ENCODE data around the gene IL11.

IL11 gene

GRCh38 chr19:55390461-55390880 is 20.2 kb upstream of the IL11 start:
- DNase-seq, result no peak

- DNase-seq, result no peak
Measured at GRCh38 chr19:55389386-55390317, 19.4 kb upstream of the IL11 start.

- DNase-seq, result no peak
Measured at GRCh38 chr19:55387736-55388497, 17.7 kb upstream of the IL11 start.

GRCh38 chr19:55386493-55386971 is 16.3 kb upstream of the IL11 start:
- no peak for DNase-seq

- DNase-seq, result peak; percentile 98
Measured at GRCh38 chr19:55385724-55386492, 15.6 kb upstream of the IL11 start, which contains the start of gene RPL28. Gene RPL28, plus strand, starts transcription at chr19:55385932. Its CDS starts 426 bp downstream, at chr19:55386358.

GRCh38 chr19:55384920-55385723 is 14.9 kb upstream of the IL11 start:
- DNase-seq, result peak; percentile 97

- DNase-seq, result no peak
Measured at GRCh38 chr19:55384131-55384919, 14.1 kb upstream of the IL11 start, which contains the start of gene TMEM238. Gene TMEM238, minus strand, starts transcription at chr19:55384292. Its CDS starts 33 bp downstream, at chr19:55384259.

DNA sequence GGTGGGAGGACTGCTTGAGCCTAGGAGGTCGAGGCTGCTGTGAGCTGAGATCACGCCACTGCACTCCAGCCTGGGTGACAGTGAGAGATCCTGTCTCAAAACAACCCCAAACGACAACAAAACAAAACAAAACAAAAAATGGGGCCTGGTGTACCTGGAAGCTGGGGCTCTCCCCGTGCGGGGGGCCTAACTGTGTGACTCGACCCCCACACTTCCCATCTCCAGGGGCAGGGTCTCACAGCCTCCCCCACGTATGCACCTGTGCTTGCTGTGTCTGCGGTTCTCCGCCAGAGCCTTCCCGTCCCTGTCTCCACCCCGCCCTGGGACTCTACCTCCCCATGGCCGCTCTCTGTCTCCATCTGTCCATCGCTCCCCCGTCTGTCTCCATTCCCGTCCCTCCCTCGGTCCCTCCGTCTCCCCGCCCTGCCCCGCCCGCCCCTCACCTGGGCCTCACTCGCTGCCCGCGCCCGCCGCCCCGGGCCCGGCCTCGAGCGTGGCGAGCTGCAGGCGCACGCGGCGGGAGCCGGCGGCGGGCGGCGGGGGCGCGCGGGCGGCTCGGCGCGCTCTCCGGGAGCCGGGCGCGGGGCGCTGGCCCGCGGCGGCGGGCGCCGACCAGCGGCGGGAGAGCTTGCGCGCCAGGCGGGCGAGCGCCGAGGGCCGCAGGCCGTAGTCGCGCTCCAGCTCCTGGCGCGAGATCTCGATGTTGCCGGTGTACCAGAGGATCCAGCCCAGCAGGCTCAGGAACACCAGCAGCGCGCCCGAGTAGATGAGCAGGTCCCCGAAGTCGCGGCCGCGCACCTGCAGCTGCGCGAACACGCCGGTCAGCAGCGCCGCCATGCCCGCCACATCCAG is 13.2 kb upstream of the IL11 start:
- no peak for DNase-seq

GRCh38 chr19:55382522-55383054 is 12.3 kb upstream of the IL11 start:
- no peak for DNase-seq

DNA sequence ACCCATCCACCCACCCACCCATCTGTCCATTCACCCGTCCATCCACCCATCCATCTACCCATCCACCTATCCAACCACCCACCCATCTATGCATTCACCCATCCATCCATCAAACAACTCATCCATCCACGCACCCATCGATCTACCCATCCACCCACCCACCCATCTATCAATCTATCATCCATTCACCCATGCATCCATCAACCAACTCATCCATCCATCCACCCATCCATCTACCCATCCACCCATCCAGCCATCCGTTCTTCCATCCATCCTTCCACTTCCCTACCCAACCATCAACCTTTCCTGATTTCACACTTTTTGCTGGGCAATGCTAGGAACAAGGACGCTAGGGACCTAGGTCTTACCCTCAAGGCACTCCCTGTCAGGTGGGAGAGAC is 11.8 kb upstream of the IL11 start:
- no peak for DNase-seq

- no peak for DNase-seq
Measured at GRCh38 chr19:55379174-55379573, 8.9 kb upstream of the IL11 start.

DNA sequence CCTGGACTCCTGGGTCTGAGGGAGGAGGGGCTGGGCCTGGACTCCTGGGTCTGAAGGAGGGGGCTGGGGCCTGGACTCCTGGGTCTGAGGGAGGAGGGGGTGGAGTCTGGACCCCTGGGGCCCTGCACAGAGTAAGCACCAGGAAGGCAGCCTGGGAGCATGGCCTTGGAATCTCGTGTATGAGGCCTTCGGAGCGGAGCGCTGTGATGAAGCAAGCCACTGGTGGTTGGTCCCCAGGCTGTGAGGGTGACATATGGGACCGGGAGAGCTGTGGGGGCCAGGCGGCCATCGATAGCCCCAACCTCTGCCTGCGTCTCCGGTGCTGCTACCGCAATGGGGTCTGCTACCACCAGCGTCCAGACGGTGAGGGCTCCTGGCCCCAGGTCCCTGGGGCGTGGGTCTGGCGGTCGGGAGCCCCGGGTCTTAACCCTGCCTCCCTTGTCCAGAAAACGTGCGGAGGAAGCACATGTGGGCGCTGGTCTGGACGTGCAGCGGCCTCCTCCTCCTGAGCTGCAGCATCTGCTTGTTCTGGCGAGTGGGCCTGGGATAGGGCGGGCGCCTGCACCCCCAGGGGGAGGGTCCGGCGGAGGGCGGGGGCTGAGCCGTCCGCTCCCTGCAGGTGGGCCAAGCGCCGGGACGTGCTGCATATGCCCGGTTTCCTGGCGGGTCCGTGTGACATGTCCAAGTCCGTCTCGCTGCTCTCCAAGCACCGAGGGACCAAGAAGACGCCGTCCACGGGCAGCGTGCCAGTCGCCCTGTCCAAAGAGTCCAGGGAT is 7.3 kb upstream of the IL11 start:
- DNase-seq, result no peak

GRCh38 chr19:55376241-55376933 is 6.1 kb upstream of the IL11 start, which contains the start of gene TMEM190:
Gene TMEM190, plus strand, starts transcription at chr19:55376826. Its CDS starts 28 bp downstream, at chr19:55376854.
- DNase-seq, result no peak

GRCh38 chr19:55373993-55374757 is 3.9 kb upstream of the IL11 start:
- no peak for DNase-seq

- no peak for DNase-seq
Measured at GRCh38 chr19:55373306-55373992, 3.2 kb upstream of the IL11 start.

- DNase-seq, result no peak
Measured at GRCh38 chr19:55372316-55373081, 2.2 kb upstream of the IL11 start.
